C4-2B (cell line): ENCODE data around the gene SLC25A15.
A peak's percentile ranks its signal among the peaks of the same experiment; 100 is the strongest.
"Not testable (repeated sequence)": the region's sequence is repeated elsewhere in the genome, so short reads cannot be mapped to it uniquely, and the experiment has no call there.

Source experiments
- H3K27ac ChIP-seq: fragments of 450-650 bp; 2 replicates; pipeline ENCODE4 v1.5.1; 2017
- ZFX ChIP-seq: fragments of 450-650 bp; IDR thresholded peaks from 2 replicates; pipeline ENCODE4 v1.6.1; 2017
- TF ChIP-seq, protein P1 (sequence below): fragments of 450-650 bp; conservative IDR thresholded peaks from 2 replicates; pipeline ENCODE4 v1.5.1; 2017; ENCODE audit warnings: mild to moderate bottlenecking

Gene SLC25A15

DNA sequence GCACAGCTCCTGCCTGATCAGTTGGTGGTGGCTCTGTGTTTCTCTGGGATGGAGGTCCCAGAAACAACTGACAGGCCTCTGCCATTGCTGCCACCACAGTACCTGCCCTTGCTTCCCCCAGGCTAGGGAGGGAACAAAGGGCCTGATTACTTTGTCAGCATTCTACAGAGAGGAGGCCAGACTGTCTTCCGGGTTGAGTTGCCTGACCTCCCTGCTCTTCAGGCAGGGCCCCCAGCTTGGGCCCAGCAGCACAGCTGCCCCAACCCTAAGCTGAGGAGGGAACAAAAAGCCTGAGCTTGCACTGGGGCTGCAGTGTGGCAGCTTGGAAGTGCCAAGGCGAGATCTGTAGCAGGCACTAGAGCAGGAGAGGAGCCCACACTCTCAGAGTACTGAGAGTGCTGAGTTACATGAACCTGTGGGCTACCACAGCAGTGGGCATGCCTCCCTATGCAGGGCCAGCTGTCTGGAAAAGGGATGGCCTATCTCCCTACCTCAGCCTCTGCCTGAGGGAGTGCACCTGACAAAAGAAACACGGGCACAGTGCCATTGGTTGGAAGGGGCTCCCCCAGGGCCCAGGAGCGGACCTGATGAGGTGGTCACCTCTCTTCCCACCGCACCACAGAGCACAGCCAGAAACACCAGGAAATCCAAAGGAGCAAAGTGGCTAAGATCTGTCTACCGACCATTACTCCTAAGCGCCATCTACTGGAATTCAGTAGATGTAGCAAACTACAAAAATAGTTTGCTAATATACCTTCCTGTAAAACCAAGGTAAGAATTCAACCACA lies 24.4 kb downstream of the SLC25A15 start:
- H3K27ac ChIP-seq: no peak overlapping the region
- no peak for TF ChIP-seq ZFX
- TF ChIP-seq, protein P1, sequence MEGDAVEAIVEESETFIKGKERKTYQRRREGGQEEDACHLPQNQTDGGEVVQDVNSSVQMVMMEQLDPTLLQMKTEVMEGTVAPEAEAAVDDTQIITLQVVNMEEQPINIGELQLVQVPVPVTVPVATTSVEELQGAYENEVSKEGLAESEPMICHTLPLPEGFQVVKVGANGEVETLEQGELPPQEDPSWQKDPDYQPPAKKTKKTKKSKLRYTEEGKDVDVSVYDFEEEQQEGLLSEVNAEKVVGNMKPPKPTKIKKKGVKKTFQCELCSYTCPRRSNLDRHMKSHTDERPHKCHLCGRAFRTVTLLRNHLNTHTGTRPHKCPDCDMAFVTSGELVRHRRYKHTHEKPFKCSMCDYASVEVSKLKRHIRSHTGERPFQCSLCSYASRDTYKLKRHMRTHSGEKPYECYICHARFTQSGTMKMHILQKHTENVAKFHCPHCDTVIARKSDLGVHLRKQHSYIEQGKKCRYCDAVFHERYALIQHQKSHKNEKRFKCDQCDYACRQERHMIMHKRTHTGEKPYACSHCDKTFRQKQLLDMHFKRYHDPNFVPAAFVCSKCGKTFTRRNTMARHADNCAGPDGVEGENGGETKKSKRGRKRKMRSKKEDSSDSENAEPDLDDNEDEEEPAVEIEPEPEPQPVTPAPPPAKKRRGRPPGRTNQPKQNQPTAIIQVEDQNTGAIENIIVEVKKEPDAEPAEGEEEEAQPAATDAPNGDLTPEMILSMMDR: peak; percentile 73

DNA sequence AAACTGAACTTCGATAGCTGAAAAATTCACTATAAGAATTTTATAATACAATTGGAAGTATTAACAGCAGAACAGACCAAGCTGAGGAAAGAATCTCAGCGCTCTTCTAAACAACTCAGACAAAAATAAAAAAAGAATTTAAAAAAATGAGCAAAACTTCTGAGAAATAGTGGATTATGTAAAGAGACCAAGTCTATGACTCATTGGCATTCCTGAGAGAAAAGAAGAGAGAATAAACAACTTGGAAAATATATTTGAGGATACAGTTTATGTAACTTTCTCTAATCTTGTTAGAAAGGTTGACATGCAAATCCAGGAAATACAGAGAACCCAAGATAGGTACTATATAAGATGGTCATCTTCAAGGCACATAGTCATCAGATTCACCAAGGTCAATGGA lies 25.4 kb downstream of the SLC25A15 start:
- TF ChIP-seq, protein P1: no peak
- no peak for TF ChIP-seq ZFX
- no peak overlapping the region for H3K27ac ChIP-seq

DNA sequence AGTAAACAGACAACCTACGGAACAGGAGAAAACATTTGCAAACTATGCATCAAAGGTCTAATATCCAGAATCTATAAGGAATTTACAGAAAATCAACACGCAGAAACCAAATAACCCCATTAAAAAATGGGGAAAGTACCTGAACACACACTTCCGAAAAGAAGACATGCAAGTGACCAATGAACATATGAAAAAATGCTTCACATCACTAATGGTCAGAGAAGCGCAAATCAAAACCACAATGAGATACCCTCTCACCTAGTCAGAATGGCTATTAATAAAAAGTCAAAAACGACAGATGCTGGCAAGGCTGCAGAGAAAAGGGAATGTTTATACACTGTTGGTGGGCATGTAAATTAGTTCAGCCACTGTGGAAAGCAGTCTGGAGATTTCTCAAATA lies 29.5 kb downstream of the SLC25A15 start:
- H3K27ac ChIP-seq: no peak overlapping the region
- TF ChIP-seq, protein P1: no peak

DNA sequence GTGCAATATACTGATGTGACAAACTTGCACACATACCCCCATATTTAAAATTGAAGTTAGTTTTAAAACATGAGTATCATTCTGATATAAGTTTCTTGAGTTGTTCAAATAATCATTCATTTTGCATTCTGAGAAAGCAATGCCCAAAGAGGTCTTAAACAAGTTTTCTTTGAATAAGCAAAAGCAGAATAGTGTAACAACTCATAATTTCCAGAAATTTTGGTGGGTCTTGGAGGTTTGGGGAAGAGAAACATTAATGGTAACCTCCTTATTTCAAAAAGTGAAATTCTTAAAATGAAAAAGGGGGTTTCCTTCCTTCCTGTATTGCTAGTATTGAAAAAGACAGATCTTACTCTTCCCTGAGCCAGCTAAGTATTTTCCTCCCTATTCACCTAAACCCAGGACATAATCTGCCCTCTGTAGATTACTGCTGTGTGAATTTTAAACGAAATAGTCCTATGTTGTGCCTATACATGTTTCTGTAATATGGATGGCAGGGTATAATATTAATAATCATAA lies 30.4 kb downstream of the SLC25A15 start:
- no peak overlapping the region for H3K27ac ChIP-seq
- TF ChIP-seq, protein P1: no peak
- no peak for TF ChIP-seq ZFX

DNA sequence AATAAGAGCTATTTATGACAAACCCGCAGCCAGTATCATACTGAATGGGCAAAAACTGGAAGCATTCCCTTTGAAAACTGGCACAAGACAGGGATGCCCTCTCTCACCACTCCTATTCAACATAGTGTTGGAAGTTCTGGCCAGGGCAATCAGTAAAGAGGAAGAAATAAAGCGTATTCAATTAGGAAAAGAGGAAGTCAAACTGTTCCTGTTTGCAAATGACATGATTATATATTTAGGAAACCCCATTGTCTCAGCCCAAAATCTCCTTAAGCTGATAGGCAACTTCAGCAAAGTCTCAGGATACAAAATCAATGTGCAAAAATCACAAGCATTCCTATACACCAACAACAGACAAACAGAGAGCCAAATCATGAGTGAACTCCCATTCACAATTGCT lies 50.3 kb downstream of the SLC25A15 start:
- H3K27ac ChIP-seq: not testable (repeated sequence)

DNA sequence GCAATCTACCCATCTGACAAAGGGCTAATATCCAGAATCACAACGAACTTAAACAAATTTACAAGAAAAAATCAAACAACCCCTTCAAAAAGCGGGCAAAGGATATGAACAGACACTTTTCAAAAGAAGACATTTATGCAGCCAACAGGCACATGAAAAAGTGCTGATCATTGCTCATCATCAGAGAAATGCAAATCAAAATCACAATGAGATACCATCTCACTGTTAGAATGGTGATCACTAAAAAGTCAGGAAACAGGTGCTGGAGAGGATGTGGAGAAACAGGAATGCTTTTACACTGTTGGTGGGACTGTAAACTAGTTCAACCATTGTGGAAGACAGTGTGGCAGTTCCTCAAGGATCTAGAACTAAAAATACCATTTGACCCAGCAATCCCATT lies 51.5 kb downstream of the SLC25A15 start:
- not testable (repeated sequence) for H3K27ac ChIP-seq
